HepG2 (cell line): ENCODE data around the gene KPNA4. TPM values are rescaled to one million over a fixed set of nuclear protein-coding genes. Genes with fewer than 3 reads are reported as not detected.

Source experiments
- ATAC-seq: fragments of 200-7000 bp; cut with Tn5 transposase; 3 replicates; pipeline ENCODE4 v1.9.1; 2020; ENCODE audit warnings: mild to moderate bottlenecking, moderate library complexity
- BruUV-seq: library from RNA; stranded (reverse); fragments of 400-500 nt; replicated peaks from 2 replicates; lab custom pipeline; 2021; lab: Mats Ljungman, UMichigan
- CTCF ChIA-PET: fragments of 300-600 bp; formaldehyde crosslinking; extraction: SDS; loops from one replicate; lab custom pipeline; 2021; ENCODE audit warnings: low total read pairs, inconsistent platforms, low intra/inter-chr PET ratio; lab: Yijun Ruan, JAX
- POLR2A ChIA-PET: fragments of 350-600 bp; sonication (Branson Sonifier 250); formaldehyde crosslinking; loops from one replicate; lab custom pipeline; 2020; ENCODE audit warnings: antibody characterized with exemption, inconsistent platforms; lab: Yijun Ruan, JAX
- DNase-seq: peaks from one replicate; pipeline ENCODE4 v3.0.0-alpha.2; 2015; ENCODE audit warnings: low spot score
- FAIRE-seq: peaks from 3 replicates; lab custom pipeline; 2011; peaks lifted over from hg19 to GRCh38; lab: Jason Lieb, UNC
- H2AFZ ChIP-seq: one replicate; pipeline ENCODE4 v1.6.1; 2011; ENCODE audit warnings: low read length, inconsistent platforms
- H3K27ac ChIP-seq: fragments of 300-600 bp; 3 replicates; pipeline ENCODE4 v1.8.0; 2011; ENCODE audit warnings: mixed run types, mild to moderate bottlenecking, mixed read lengths, low read length, inconsistent platforms; ENCODE audit not compliant: insufficient read depth; ENCODE audit errors: extremely low read length
- H3K27me3 ChIP-seq, 2 experiments: fragments of 200-600 bp in 1 of 2; 2 replicates in 1 of 2; 3 replicates in 1 of 2; pipeline versions ENCODE4 v1.6.0 to v1.8.0; 2011; ENCODE audit warnings: low read length in 2 of 2, mild to moderate bottlenecking in 2 of 2, moderate library complexity in 2 of 2, inconsistent platforms in 1 of 2; ENCODE audit not compliant: insufficient read depth in 2 of 2, control insufficient read depth in 1 of 2
- H3K36me3 ChIP-seq, 2 experiments: fragments of 200-600 bp in 1 of 2; replicated peaks in 1 of 2; 2 replicates in 1 of 2; 3 replicates in 1 of 2; pipeline versions ENCODE4 v1.5.1 to v1.8.0; 2011; ENCODE audit warnings: low read length in 2 of 2, inconsistent platforms in 1 of 2; ENCODE audit not compliant: insufficient read depth in 2 of 2, control insufficient read depth in 1 of 2
- H3K4me1 ChIP-seq: 2 replicates; pipeline ENCODE4 v1.5.1; 2012; ENCODE audit warnings: low read length, inconsistent platforms; ENCODE audit not compliant: insufficient read depth
- H3K4me2 ChIP-seq: 2 replicates; pipeline ENCODE4 v1.6.0; 2011; ENCODE audit warnings: low read depth, low read length, inconsistent platforms
- H3K4me3 ChIP-seq, 3 experiments: fragments of 200-600 bp in 1 of 3; sonication (generic), shearing (Covaris generic) in 1 of 3; replicated peaks in 1 of 3; 2 replicates each; pipeline ENCODE4 v1.5.1; 2011 to 2016; ENCODE audit warnings: low read length in 3 of 3, inconsistent platforms in 2 of 3, low read depth in 2 of 3, mild to moderate bottlenecking in 2 of 3, control low read depth in 1 of 3, mixed read lengths in 1 of 3; ENCODE audit not compliant: insufficient read depth in 1 of 3
- H3K79me2 ChIP-seq: one replicate; pipeline ENCODE4 v1.6.1; 2011; ENCODE audit warnings: low read length, inconsistent platforms; ENCODE audit not compliant: insufficient read depth
- H3K9ac ChIP-seq: 2 replicates; pipeline ENCODE4 v1.6.0; 2011; ENCODE audit warnings: mild to moderate bottlenecking, low read depth, low read length, inconsistent platforms; ENCODE audit not compliant: insufficient read depth
- H3K9me3 ChIP-seq: 2 replicates; pipeline ENCODE4 v1.5.1; 2012; ENCODE audit warnings: mild to moderate bottlenecking, low read length
- H4K20me1 ChIP-seq: 2 replicates; pipeline ENCODE4 v1.6.0; 2011; ENCODE audit warnings: inconsistent platforms, mild to moderate bottlenecking, low read length, moderate library complexity; ENCODE audit not compliant: insufficient read depth
- ARHGAP35 ChIP-seq: sonication (generic); formaldehyde crosslinking; IDR thresholded peaks from 2 replicates; pipeline ENCODE4 v1.9.0; 2022; ENCODE audit warnings: mild to moderate bottlenecking, inconsistent platforms, moderate library complexity, missing genetic modification reagents, borderline replicate concordance
- CC2D1A ChIP-seq: sonication (generic); formaldehyde crosslinking; IDR thresholded peaks from 2 replicates; pipeline ENCODE4 v1.8.1; 2023; ENCODE audit warnings: mild to moderate bottlenecking, missing genetic modification reagents
- CEBPB ChIP-seq: IDR thresholded peaks from 2 replicates; pipeline ENCODE4 v1.6.1; 2011; ENCODE audit warnings: low read depth, low read length, improper control_type of control experiment, borderline replicate concordance
- ERF ChIP-seq: IDR thresholded peaks from 2 replicates; pipeline ENCODE4 v1.6.1; 2018; ENCODE audit warnings: missing biosample characterization, missing genetic modification reagents
- FOXA3 ChIP-seq: IDR thresholded peaks from 2 replicates; pipeline ENCODE4 v1.6.1; 2016; ENCODE audit warnings: missing genetic modification reagents, missing compliant biosample characterization
- HOXA3 ChIP-seq: sonication (generic); formaldehyde crosslinking; IDR thresholded peaks from 2 replicates; pipeline ENCODE4 v1.5.0; 2020; ENCODE audit warnings: missing genetic modification reagents
- PHF20 ChIP-seq: sonication (generic); formaldehyde crosslinking; IDR thresholded peaks from 2 replicates; pipeline ENCODE4 v1.5.0; 2020; ENCODE audit warnings: mild to moderate bottlenecking, missing genetic modification reagents
- POLR2AphosphoS5 ChIP-seq: IDR thresholded peaks from 2 replicates; pipeline ENCODE4 v1.6.1; 2012; ENCODE audit warnings: low read depth, low read length
- YEATS2 ChIP-seq: sonication (generic); formaldehyde crosslinking; IDR thresholded peaks from 2 replicates; pipeline ENCODE4 v1.4.0; 2020; ENCODE audit warnings: missing genetic modification reagents, borderline replicate concordance
- ZBTB3 ChIP-seq: sonication (generic); formaldehyde crosslinking; IDR thresholded peaks from 2 replicates; pipeline ENCODE4 v1.4.0; 2020; ENCODE audit warnings: low read depth, mild to moderate bottlenecking, moderate library complexity, missing genetic modification reagents, borderline replicate concordance
- in situ Hi-C: cut with HindIII; loops from 2 replicates; pipeline ENCODE4 v1.10.0; 2017; ENCODE audit warnings: low pct_unique_long_range_greater_than_20kb; ENCODE audit not compliant: extremely low pct_ligation_motif_present
- intact Hi-C: fragments of 100-400 bp; cut with micrococcal nuclease; formaldehyde crosslinking; loops from one replicate; pipeline ENCODE4 v1.10.0; 2022; ENCODE audit not compliant: unreplicated experiment
- polyA plus RNA-seq, 8 experiments: library from polyadenylated mRNA; depleted of rRNA in 3 of 8; stranded (reverse) in 7 of 8; unstranded in 1 of 8; fragments of >200 nt; fragmentation: Illumina TruSeq in 4 of 8; extraction: Trizol in 4 of 8; gene quantifications; 2 replicates each; pipeline versions ENCODE4 v1.2.1 to v1.2.3, GENCODE V29; 2011 to 2016; ENCODE audit warnings: low read depth in 4 of 8, missing spikeins in 1 of 8, mixed read lengths in 1 of 8; ENCODE audit not compliant: insufficient read depth in 1 of 8
- total RNA-seq, 5 experiments: library from RNA; depleted of rRNA; stranded (reverse); fragments of >200 nt; fragmentation: Illumina TruSeq; extraction: Trizol; gene quantifications; 2 replicates each; pipeline ENCODE4 v1.2.3, GENCODE V29; 2016; ENCODE audit warnings: low read depth in 1 of 5
- TF ChIP-seq, protein P1 (sequence below): sonication (generic); formaldehyde crosslinking; IDR thresholded peaks from 2 replicates; pipeline ENCODE4 v1.5.1; 2020; ENCODE audit warnings: missing genetic modification reagents, mild to moderate bottlenecking, borderline replicate concordance
- TF ChIP-seq, protein P2 (sequence below): sonication (generic); formaldehyde crosslinking; IDR thresholded peaks from 2 replicates; pipeline ENCODE4 v1.4.0; 2020; ENCODE audit warnings: missing genetic modification reagents, borderline replicate concordance
- TF ChIP-seq, protein P3 (sequence below): sonication (generic); formaldehyde crosslinking; IDR thresholded peaks from 2 replicates; pipeline ENCODE4 v1.8.0; 2022; ENCODE audit warnings: missing genetic modification reagents, mild to moderate bottlenecking, moderate library complexity, borderline replicate concordance

The KPNA4 gene
- total and polyA plus RNA-seq, 2 of the 13 experiments (the other 11 are each of a cell fraction or from before 2014, with no cell fraction given): 9.9 to 27.9 TPM

DNA sequence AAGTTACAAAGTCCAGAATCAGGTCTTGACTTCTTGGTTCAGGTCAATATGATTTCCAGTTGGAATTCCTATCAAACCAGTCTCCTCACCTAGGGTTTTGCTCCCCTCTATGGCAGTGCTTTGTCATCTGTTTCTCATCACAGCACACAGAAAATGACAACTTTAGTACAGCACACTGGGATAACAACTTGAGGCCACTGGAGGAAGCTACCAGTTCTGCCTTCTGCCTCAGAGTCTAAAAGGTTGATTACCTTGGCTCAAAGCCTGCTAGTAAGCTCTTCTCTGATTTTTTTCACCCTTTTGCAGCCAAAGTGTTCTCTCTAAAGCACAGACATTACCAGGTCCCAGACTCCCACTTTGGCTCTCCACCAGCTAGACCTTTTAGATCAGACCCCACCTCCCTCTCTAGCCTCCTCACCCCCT, 90.9 kb downstream of the KPNA4 start:
- FAIRE-seq: no peak
- CTCF ChIA-PET: no interaction called here
- no peak overlapping the region for H3K4me2 ChIP-seq

More for the DNA sequence above, 90.9 kb downstream of the KPNA4 start:
- in situ Hi-C loops: no loop called here
- Histone ChIP-seq H3K27me3 (no peaks in the 10 kb centered on the region), H3K36me3 (no peaks in the 10 kb centered on the region), H2AFZ (no peak overlapping the region), H3K27ac (no peak overlapping the region), H3K4me3 (no peak overlapping the region), H3K4me1 (no peaks in the 10 kb centered on the region), H3K79me2 (no peaks in the 10 kb centered on the region), H3K9ac (no peak overlapping the region), H4K20me1 (no peaks in the 10 kb centered on the region), H3K9me3 (peaks cover 19% of the 10 kb centered on the region)
- POLR2A ChIA-PET: no interaction called here
- ATAC-seq (no peak), DNase-seq (no peak)
- TF ChIP-seq, protein P1, sequence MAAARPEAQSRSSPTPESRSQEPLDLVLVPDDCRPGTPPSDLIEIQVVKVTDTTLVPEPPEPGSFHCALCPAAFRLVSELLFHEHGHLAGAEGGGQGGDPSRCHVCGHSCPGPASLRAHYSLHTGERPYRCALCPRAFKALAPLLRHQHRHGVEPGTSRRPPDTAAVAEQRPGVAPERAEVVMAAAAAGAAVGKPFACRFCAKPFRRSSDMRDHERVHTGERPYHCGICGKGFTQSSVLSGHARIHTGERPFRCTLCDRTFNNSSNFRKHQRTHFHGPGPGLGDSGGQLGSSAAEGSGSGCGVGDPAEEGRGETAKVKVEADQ: no peak
- TF ChIP-seq POLR2AphosphoS5 (no peak), HOXA3 (CRISPR knock-in tag) (no peak), YEATS2 (CRISPR knock-in tag) (no peak), ARHGAP35 (CRISPR knock-in tag) (no peak), CC2D1A (CRISPR knock-in tag) (no peak), FOXA3 (no peak), ZBTB3 (CRISPR knock-in tag) (no peak), PHF20 (CRISPR knock-in tag) (no peak), CEBPB (no peak), ERF (CRISPR knock-in tag) (no peak)
- TF ChIP-seq, protein P2, sequence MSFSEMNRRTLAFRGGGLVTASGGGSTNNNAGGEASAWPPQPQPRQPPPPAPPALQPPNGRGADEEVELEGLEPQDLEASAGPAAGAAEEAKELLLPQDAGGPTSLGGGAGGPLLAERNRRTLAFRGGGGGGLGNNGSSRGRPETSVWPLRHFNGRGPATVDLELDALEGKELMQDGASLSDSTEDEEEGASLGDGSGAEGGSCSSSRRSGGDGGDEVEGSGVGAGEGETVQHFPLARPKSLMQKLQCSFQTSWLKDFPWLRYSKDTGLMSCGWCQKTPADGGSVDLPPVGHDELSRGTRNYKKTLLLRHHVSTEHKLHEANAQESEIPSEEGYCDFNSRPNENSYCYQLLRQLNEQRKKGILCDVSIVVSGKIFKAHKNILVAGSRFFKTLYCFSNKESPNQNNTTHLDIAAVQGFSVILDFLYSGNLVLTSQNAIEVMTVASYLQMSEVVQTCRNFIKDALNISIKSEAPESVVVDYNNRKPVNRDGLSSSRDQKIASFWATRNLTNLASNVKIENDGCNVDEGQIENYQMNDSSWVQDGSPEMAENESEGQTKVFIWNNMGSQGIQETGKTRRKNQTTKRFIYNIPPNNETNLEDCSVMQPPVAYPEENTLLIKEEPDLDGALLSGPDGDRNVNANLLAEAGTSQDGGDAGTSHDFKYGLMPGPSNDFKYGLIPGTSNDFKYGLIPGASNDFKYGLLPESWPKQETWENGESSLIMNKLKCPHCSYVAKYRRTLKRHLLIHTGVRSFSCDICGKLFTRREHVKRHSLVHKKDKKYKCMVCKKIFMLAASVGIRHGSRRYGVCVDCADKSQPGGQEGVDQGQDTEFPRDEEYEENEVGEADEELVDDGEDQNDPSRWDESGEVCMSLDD (CRISPR knock-in tag): no peak
- TF ChIP-seq, protein P3, sequence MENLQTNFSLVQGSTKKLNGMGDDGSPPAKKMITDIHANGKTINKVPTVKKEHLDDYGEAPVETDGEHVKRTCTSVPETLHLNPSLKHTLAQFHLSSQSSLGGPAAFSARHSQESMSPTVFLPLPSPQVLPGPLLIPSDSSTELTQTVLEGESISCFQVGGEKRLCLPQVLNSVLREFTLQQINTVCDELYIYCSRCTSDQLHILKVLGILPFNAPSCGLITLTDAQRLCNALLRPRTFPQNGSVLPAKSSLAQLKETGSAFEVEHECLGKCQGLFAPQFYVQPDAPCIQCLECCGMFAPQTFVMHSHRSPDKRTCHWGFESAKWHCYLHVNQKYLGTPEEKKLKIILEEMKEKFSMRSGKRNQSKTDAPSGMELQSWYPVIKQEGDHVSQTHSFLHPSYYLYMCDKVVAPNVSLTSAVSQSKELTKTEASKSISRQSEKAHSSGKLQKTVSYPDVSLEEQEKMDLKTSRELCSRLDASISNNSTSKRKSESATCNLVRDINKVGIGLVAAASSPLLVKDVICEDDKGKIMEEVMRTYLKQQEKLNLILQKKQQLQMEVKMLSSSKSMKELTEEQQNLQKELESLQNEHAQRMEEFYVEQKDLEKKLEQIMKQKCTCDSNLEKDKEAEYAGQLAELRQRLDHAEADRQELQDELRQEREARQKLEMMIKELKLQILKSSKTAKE (CRISPR knock-in tag): no peak
- intact Hi-C loops: no loop called here
- BruUV-seq: no TSS peak
